Measurements from ENCODE around the gene KDM3A.
A peak's percentile ranks its signal among the peaks of the same experiment; 100 is the strongest.

KDM3A gene

DNA sequence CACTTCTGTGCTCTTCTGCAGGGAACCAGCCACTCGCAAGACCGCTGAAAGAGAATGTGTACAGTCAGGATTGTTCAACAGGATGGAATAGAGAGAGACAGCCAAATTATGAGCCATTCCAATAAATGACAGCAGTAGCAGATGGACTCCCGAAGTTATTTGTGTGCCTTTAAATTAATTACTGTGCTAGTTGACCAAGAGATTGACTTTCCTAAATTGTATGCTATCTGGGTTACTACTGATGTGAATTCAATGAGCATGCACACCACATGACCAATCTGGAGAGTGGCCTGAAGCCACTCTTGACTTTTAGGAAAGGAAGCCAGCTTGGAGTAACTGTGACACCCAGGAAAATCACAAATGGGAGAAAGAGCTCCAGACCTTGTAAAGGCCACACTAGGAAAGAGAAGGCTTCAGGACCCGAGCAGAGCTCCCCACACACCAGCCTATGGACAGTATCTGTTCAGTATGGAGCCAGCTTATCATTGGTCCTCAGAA, 69.3 kb downstream of the KDM3A start:
- no peak overlapping the region for H3K4me3 ChIP-seq (ENCODE audit: low read depth, low read length)
- DNase-seq (ENCODE audit: low read depth): no peak
- TF ChIP-seq CTCF (IDR thresholded peaks at IDR 0.05; ENCODE audit: low read depth, low read length, missing control alignments): no peak

DNA sequence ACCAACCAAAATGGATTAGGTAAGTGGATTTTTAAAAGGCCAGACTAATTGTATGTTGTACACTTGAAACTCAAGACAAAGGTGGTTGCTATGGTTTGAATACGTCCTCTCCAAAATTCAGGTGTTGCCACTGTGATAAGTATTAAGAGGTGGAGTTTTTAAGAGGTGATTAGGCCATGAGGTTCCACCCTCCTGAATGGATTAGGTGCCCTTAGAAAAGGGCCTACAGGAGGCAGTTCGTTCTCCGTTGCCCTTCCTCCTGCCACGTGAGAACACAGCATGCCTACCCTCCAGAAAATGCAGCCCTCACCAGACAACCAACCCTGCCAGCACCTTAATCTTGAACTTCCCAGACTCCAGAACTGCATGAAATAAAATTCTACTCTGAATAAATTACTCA, 70.9 kb downstream of the KDM3A start:
- DNase-seq (ENCODE audit: low read depth): no peak

GRCh38 chr2:86512892-86513291, 71.7 kb downstream of the KDM3A start:
- H3K4me3 ChIP-seq (ENCODE audit: low read depth, low read length): no peak overlapping the region
- DNase-seq (ENCODE audit: low read depth): no peak
- no peak for TF ChIP-seq CTCF (IDR thresholded peaks at IDR 0.05; ENCODE audit: low read depth, low read length, missing control alignments)

More for the DNA sequence above, 70.9 kb downstream of the KDM3A start:
- TF ChIP-seq CTCF (IDR thresholded peaks at IDR 0.05; ENCODE audit: low read depth, low read length, missing control alignments): no peak
- no peak overlapping the region for H3K4me3 ChIP-seq (ENCODE audit: low read depth, low read length)

DNA sequence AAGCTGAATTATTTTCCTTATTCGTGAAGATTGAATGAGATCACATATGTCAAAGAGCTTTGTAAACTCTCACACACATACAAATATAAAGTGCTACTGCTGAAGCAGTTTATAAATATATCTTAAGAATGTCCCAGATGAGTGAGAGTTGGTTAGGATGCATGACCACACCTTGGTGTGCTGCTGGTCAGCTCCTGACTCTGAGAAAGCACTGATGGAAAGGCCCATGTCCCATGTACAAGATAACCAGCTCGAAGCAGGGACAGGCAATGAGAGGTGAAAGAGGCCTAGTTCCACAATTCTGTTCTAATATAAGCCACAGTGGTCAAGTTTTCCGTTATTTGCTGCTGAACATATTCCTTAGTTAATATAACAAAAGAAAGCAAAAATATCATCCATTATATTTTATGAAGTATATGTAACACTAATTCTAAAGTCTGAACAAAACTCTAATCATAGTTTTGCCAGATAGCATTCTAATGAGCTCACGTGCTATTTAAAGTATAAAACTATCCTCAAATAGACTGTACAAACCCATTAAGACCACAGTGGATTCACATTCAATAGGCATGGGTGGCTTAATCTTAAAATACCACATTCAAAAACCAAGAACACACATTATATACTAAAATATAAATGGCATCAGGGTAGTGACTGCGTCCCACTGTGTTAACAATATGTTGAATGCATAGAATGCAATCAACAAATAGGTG, 72.9 kb downstream of the KDM3A start:
- no peak overlapping the region for H3K4me3 ChIP-seq (ENCODE audit: low read depth, low read length)
- no peak for DNase-seq (ENCODE audit: low read depth)
- no peak for TF ChIP-seq CTCF (IDR thresholded peaks at IDR 0.05; ENCODE audit: low read depth, low read length, missing control alignments)

DNA sequence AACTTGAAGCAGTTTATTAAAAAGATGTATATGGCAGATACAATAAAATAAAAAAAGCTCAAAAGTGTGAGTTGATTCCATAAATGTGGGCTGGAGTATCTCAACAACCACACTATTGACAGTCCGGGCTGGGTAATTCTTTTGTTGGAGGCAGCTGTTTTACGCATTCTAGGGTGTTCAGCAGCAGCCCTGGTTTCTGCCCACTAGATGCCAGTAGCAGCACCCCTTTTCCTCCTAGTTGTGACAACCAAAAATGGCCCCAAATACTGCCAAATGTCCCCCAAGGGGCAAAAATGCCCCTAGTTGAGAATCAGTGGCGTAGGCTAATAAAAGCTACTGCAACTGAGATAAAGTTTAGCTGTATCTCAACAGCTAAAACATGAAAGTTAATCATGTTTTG, 77.3 kb downstream of the KDM3A start:
- no peak overlapping the region for H3K4me3 ChIP-seq (ENCODE audit: low read depth, low read length)
- DNase-seq (ENCODE audit: low read depth): no peak
- peak; percentile 34 for TF ChIP-seq CTCF (IDR thresholded peaks at IDR 0.05; ENCODE audit: low read depth, low read length, missing control alignments)

GRCh38 chr2:86519349-86519748, 78.2 kb downstream of the KDM3A start:
- no peak for DNase-seq (ENCODE audit: low read depth)
- no peak for TF ChIP-seq CTCF (IDR thresholded peaks at IDR 0.05; ENCODE audit: low read depth, low read length, missing control alignments)
- no peak overlapping the region for H3K4me3 ChIP-seq (ENCODE audit: low read depth, low read length)

DNA sequence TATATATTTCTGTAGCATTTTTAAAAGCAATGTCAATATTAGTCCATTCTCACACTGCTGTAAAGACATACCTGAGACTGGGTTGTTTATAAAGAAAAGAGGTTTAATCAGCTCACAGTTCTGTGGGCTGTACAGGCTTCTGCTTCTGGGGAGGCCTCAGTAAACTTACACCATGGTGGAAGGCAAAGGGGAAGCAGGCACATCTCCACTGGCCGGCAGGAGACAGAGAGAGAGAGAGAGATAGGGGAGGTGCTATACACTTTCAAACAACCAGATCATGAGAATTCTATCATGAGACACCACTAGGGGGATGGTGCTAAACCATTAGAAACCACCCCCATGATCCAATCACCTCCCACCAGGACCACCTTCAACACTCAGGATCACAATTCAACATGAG, 79.0 kb downstream of the KDM3A start:
- no peak for TF ChIP-seq CTCF (IDR thresholded peaks at IDR 0.05; ENCODE audit: low read depth, low read length, missing control alignments)
- no peak for DNase-seq (ENCODE audit: low read depth)
- no peak overlapping the region for H3K4me3 ChIP-seq (ENCODE audit: low read depth, low read length)
